ENCODE measurements around the gene IFITM2.

Gene IFITM2

DNA sequence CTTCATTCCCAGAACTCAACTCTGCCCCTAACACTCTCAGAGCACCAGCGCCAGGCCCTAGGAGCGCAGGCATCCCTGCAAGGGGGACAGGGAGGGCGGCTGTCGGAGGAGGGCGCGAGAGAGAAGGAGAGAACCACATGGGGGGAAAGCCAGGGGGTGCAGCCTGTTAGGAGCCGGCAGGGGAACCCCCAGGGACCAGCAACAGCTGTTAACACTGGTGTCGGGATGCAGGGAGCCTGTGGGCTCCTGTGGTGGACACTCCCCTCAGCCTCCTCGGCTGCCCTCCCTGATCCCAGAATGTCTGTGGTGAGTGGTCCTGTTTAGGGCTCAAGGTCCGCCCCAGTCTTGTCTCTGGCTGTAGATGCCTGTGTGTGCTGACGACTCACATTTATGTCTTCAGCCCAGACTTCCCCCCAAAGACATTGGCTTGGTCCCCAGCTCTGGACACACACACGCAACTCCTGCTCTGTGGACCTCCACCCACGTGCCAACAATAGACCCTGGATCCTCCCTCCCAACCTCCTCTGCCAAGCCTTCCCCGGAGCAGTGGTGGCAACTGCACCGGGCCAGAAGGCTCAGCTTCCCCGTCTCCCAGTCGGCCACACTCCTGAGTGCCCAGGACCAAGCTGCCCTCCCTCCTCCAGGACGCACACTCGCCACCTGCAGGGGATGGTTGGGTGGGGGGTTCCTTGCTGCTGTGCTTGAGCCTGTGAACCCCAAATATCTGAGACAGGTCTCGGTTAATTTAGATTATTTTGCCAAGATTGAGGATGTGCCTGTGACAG is 7.5 kb upstream of the IFITM2 start:
- CTCF ChIA-PET: interaction anchor here (1.2 to 1.3 kb wide), 2 partner anchors 49 to 150 kb away, joined by 3 to 9 read pairs; partner anchors contain the start of gene PTDSS2

DNA sequence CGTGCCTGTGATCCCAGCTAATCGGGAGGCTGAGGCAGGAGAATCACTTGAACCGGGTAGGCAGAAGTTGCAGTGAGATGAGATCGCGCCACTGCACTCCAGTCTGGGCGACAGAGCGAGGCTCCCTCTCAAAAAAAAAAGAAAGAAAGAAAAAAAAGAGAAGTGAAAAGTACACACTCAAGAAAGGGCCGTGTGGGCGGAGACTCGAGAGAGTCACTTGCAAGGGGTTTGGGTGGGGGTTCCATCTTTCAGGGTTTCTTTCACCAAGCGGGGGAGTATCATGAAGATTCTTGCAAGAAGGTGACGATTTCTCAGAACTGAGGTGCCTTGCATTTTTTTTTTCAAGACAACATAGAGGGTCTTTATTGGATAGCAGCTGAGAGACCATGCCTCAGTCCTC is 4.3 kb upstream of the IFITM2 start:
- Histone ChIP-seq H3K4me1 (ENCODE audit: control insufficient read depth, insufficient read depth, low read length) (no peaks in the 10 kb centered on the region), H3K27ac (ENCODE audit: extremely low read depth, low read depth, low read length) (no peak overlapping the region), H3K4me3 (ENCODE audit: low read depth, low read length) (no peak overlapping the region), H3K36me3 (ENCODE audit: control insufficient read depth in 2 of 2, insufficient read depth in 1 of 2, low read length in 2 of 2) (no peaks in the 10 kb centered on the region), H3K9me3 (ENCODE audit: control insufficient read depth, insufficient read depth, low read depth, low read length) (no peaks in the 10 kb centered on the region)
- CTCF ChIA-PET: interaction anchor here (0.6 kb wide), 1 partner anchor 109 kb away, joined by 3 read pairs; no protein-coding TSS in a partner anchor
- no peak for TF ChIP-seq ZNF366 (tag by site-specific recombination; conservative IDR thresholded peaks at IDR 0.05)
- TF ChIP-seq SCRT1 (tag by site-specific recombination; IDR thresholded peaks at IDR 0.05; ENCODE audit: borderline replicate concordance): no peak
- TF ChIP-seq ZNF140 (tag by site-specific recombination; IDR thresholded peaks at IDR 0.05): no peak
- no peak for TF ChIP-seq ZNF558 (tag by site-specific recombination; IDR thresholded peaks at IDR 0.05)
- TF ChIP-seq, protein P1, sequence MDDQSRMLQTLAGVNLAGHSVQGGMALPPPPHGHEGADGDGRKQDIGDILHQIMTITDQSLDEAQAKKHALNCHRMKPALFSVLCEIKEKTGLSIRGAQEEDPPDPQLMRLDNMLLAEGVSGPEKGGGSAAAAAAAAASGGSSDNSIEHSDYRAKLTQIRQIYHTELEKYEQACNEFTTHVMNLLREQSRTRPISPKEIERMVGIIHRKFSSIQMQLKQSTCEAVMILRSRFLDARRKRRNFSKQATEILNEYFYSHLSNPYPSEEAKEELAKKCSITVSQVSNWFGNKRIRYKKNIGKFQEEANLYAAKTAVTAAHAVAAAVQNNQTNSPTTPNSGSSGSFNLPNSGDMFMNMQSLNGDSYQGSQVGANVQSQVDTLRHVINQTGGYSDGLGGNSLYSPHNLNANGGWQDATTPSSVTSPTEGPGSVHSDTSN (CRISPR knock-in tag; IDR thresholded peaks at IDR 0.05): no peak
- TF ChIP-seq ZNF707 (tag by site-specific recombination; IDR thresholded peaks at IDR 0.05): no peak
- TF ChIP-seq ZNF677 (tag by site-specific recombination; IDR thresholded peaks at IDR 0.05): no peak
- TF ChIP-seq ZNF585B (tag by site-specific recombination; IDR thresholded peaks at IDR 0.05): no peak
- TF ChIP-seq, protein P2, sequence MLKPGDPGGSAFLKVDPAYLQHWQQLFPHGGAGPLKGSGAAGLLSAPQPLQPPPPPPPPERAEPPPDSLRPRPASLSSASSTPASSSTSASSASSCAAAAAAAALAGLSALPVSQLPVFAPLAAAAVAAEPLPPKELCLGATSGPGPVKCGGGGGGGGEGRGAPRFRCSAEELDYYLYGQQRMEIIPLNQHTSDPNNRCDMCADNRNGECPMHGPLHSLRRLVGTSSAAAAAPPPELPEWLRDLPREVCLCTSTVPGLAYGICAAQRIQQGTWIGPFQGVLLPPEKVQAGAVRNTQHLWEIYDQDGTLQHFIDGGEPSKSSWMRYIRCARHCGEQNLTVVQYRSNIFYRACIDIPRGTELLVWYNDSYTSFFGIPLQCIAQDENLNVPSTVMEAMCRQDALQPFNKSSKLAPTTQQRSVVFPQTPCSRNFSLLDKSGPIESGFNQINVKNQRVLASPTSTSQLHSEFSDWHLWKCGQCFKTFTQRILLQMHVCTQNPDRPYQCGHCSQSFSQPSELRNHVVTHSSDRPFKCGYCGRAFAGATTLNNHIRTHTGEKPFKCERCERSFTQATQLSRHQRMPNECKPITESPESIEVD (tag by site-specific recombination; IDR thresholded peaks at IDR 0.05): no peak
- no peak for TF ChIP-seq HOXC10 (CRISPR knock-in tag; IDR thresholded peaks at IDR 0.05)
- no peak for TF ChIP-seq GLI2 (tag by site-specific recombination; IDR thresholded peaks at IDR 0.05; ENCODE audit: borderline replicate concordance, low read depth)
- TF ChIP-seq ZNF324 (tag by site-specific recombination; IDR thresholded peaks at IDR 0.05): no peak
- no peak for TF ChIP-seq EGR2 (tag by site-specific recombination; IDR thresholded peaks at IDR 0.05; ENCODE audit: low read depth)
- POLR2A ChIA-PET: no interaction called here

More for the DNA sequence above, 7.5 kb upstream of the IFITM2 start:
- POLR2A ChIA-PET: no interaction called here
- H3K9me3 ChIP-seq (ENCODE audit: control insufficient read depth, insufficient read depth, low read depth, low read length): no peaks in the 10 kb centered on the region
- H3K36me3 ChIP-seq (ENCODE audit: control insufficient read depth in 2 of 2, insufficient read depth in 1 of 2, low read length in 2 of 2): no peaks in the 10 kb centered on the region
- H3K27ac ChIP-seq (ENCODE audit: extremely low read depth, low read depth, low read length): no peak overlapping the region
- no peaks in the 10 kb centered on the region for H3K4me1 ChIP-seq (ENCODE audit: control insufficient read depth, insufficient read depth, low read length)
- TF ChIP-seq GLIS1 (tag by site-specific recombination; IDR thresholded peaks at IDR 0.05) (peak; percentile 70), ZNF335 (tag by site-specific recombination; conservative IDR thresholded peaks at IDR 0.05) (no peak), ZIC2 (tag by site-specific recombination; IDR thresholded peaks at IDR 0.05) (peak; percentile 62)
- no peak overlapping the region for H3K4me3 ChIP-seq (ENCODE audit: low read depth, low read length)

DNA sequence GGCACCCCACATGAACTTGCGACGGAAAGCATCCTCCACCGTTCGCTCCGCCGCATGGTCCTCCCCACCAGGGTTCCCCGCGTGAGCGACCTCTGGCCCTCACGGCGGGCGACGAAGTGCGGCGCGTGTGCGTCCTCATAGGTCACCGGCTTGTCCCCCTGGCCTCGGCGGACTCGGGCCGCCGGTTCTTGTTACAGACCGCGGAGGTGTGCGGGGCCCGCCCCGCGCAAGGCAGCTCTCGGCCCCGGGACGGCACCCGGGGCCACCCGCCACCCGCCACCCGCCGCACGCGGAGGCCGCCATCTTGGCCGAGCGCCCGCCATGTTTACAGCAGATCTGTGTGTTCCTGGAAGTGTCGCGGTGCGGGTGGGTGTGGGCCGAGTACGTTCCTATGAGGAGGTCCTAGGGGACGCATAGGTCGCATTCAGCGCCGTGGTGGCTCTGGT is 3.5 kb upstream of the IFITM2 start:
- TF ChIP-seq ZNF202 (tag by site-specific recombination; IDR thresholded peaks at IDR 0.05; ENCODE audit: borderline replicate concordance) (no peak), ZNF48 (tag by site-specific recombination; IDR thresholded peaks at IDR 0.05) (no peak), ZNF214 (tag by site-specific recombination; IDR thresholded peaks at IDR 0.05; ENCODE audit: borderline replicate concordance) (no peak), EGR2 (tag by site-specific recombination; IDR thresholded peaks at IDR 0.05; ENCODE audit: low read depth) (no peak), ZNF24 (tag by site-specific recombination; IDR thresholded peaks at IDR 0.05) (no peak), ZNF37A (tag by site-specific recombination; IDR thresholded peaks at IDR 0.05) (no peak), ZEB2 (tag by site-specific recombination; IDR thresholded peaks at IDR 0.05) (no peak)
- TF ChIP-seq, protein P3, sequence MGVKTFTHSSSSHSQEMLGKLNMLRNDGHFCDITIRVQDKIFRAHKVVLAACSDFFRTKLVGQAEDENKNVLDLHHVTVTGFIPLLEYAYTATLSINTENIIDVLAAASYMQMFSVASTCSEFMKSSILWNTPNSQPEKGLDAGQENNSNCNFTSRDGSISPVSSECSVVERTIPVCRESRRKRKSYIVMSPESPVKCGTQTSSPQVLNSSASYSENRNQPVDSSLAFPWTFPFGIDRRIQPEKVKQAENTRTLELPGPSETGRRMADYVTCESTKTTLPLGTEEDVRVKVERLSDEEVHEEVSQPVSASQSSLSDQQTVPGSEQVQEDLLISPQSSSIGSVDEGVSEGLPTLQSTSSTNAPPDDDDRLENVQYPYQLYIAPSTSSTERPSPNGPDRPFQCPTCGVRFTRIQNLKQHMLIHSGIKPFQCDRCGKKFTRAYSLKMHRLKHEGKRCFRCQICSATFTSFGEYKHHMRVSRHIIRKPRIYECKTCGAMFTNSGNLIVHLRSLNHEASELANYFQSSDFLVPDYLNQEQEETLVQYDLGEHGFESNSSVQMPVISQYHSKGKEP (tag by site-specific recombination; IDR thresholded peaks at IDR 0.05): no peak
- TF ChIP-seq, protein P4, sequence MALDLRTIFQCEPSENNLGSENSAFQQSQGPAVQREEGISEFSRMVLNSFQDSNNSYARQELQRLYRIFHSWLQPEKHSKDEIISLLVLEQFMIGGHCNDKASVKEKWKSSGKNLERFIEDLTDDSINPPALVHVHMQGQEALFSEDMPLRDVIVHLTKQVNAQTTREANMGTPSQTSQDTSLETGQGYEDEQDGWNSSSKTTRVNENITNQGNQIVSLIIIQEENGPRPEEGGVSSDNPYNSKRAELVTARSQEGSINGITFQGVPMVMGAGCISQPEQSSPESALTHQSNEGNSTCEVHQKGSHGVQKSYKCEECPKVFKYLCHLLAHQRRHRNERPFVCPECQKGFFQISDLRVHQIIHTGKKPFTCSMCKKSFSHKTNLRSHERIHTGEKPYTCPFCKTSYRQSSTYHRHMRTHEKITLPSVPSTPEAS (tag by site-specific recombination; IDR thresholded peaks at IDR 0.05): no peak
- TF ChIP-seq, protein P5, sequence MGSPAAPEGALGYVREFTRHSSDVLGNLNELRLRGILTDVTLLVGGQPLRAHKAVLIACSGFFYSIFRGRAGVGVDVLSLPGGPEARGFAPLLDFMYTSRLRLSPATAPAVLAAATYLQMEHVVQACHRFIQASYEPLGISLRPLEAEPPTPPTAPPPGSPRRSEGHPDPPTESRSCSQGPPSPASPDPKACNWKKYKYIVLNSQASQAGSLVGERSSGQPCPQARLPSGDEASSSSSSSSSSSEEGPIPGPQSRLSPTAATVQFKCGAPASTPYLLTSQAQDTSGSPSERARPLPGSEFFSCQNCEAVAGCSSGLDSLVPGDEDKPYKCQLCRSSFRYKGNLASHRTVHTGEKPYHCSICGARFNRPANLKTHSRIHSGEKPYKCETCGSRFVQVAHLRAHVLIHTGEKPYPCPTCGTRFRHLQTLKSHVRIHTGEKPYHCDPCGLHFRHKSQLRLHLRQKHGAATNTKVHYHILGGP (tag by site-specific recombination; IDR thresholded peaks at IDR 0.05): no peak
- H3K4me3 ChIP-seq (ENCODE audit: low read depth, low read length): no peak overlapping the region
- ChIA-PET CTCF (interaction anchor here (0.6 to 4.2 kb wide), 6 partner anchors 10 to 54 kb away, joined by 3 to 30 read pairs (median 5); partner anchors contain the start of gene PGGHG), POLR2A (no interaction called here)
- H3K9me3 ChIP-seq (ENCODE audit: control insufficient read depth, insufficient read depth, low read depth, low read length): no peaks in the 10 kb centered on the region
- H3K27ac ChIP-seq (ENCODE audit: extremely low read depth, low read depth, low read length): no peak overlapping the region
- H3K36me3 ChIP-seq (ENCODE audit: control insufficient read depth in 2 of 2, insufficient read depth in 1 of 2, low read length in 2 of 2): no peaks in the 10 kb centered on the region
- H3K4me1 ChIP-seq (ENCODE audit: control insufficient read depth, insufficient read depth, low read length): no peaks in the 10 kb centered on the region
